Measurements from ENCODE around the gene DNAJB13. TPM values are rescaled to one million over a fixed set of nuclear protein-coding genes. Genes with fewer than 3 reads are reported as not detected.

DNAJB13 gene
- total and polyA plus RNA-seq, 12 donors, result not detected

GRCh38 chr11:73913472-73913871 is 37.4 kb upstream of the DNAJB13 start:
- DNase-seq (no peak), ATAC-seq (no peak)
- peaks cover 0 to 100% (median 50%) of the 10 kb centered on the region in 9 donors for H3K36me3 ChIP-seq

DNA sequence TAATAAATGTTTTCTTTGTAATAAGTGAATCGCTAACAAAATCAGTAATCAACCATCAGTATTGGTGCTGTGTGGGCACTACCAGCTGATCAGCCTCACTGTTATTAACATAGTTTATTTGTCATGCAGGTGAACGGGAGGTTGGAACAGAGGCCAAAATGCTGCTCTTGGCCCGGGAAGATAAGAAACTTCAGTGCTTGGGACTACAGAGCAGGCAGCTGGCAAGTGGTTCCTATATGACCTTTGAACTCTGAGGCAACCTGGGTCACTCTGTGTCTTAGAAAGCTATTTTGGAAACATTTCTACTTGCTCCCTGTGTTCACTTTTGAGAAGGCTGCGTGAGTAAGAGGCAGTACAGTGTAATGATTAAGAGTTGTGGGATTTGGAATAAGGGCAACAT is 36.5 kb upstream of the DNAJB13 start:
- Histone ChIP-seq H3K4me3 (no peak overlapping the region), H3K9me3 (no peaks in the 10 kb centered on the region), H3K36me3 (peaks cover 0 to 100% (median 50%) of the 10 kb centered on the region in 9 donors), H3K27ac (no peak overlapping the region), H3K4me1 (no peaks in the 10 kb centered on the region), H3K27me3 (no peaks in the 10 kb centered on the region)
- 74 to 82% methylated on average over 4 of the region's 4 CpGs for WGBS, 2 donors
- no peak for TF ChIP-seq CTCF (IDR thresholded peaks at IDR 0.05)
- DNase-seq (no peak), ATAC-seq (no peak)
- intact Hi-C loops (cut with DNase I), result no loop called here

More at GRCh38 chr11:73913472-73913871, 37.4 kb upstream of the DNAJB13 start:
- Histone ChIP-seq H3K27me3 (no peaks in the 10 kb centered on the region), H3K27ac (no peak overlapping the region), H3K4me1 (no peaks in the 10 kb centered on the region), H3K9me3 (no peaks in the 10 kb centered on the region), H3K4me3 (no peak overlapping the region)
- intact Hi-C loops (cut with DNase I), result no loop called here
- no peak for TF ChIP-seq CTCF (IDR thresholded peaks at IDR 0.05)

DNA sequence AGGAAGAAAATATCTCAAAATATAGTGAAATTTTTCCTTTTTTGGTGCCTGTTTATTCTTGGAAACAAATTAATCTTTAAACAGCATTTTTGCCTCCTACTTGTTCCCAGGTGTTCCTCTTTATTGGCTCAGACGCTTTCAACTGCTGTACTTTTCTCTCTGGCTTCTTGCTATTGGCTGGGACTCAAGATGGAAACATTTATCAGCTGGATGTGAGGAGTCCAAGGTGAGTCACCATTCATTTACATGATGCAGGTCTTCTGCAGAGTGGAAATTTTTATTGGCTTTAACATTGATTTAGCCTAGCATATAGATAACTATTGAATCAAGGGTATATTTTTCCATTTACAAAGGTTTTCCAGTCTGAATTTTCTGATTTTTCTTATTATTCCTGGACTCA is 34.4 kb upstream of the DNAJB13 start:
- peaks cover 0 to 100% (median 43%) of the 10 kb centered on the region in 9 donors for H3K36me3 ChIP-seq

DNA sequence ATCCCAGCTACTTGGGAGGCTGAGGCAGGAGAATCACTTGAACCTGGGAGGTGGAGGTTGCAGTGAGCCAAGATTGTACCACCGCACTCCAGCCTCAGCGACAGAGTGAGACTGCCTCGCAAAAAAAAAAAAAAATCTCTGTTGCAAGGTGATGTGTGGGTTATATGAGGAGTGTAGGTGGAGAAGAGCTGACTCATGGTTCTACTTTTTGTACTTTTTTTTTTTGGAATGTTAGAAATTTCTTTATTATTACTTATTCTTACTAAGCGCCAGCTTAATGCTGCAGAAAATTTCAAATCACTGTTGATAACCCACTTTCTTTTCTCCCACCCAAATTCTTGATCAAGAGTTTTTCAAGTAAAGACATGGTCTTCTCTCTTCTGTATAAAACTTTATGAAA is 29.6 kb upstream of the DNAJB13 start:
- Histone ChIP-seq H3K36me3 (peaks cover 0 to 100% (median 23%) of the 10 kb centered on the region in 9 donors), H3K9me3 (no peaks in the 10 kb centered on the region), H3K4me1 (no peaks in the 10 kb centered on the region), H3K27me3 (no peaks in the 10 kb centered on the region), H3K4me3 (no peak overlapping the region), H3K27ac (no peak overlapping the region)
- intact Hi-C loops (cut with DNase I), result no loop called here
- WGBS, 2 donors, result 98 to 99% methylated on average over 4 of the region's 4 CpGs
- no peak for TF ChIP-seq CTCF (IDR thresholded peaks at IDR 0.05)
- ATAC-seq (no peak), DNase-seq (no peak)

More for the DNA sequence above, 34.4 kb upstream of the DNAJB13 start:
- no peaks in the 10 kb centered on the region for H3K4me1 ChIP-seq
- no peaks in the 10 kb centered on the region for H3K9me3 ChIP-seq
- no peak overlapping the region for H3K4me3 ChIP-seq
- intact Hi-C loops (cut with DNase I), result no loop called here
- no peak overlapping the region for H3K27ac ChIP-seq
- 88 to 91% methylated on average over 1 of the region's 1 CpG for WGBS, 2 donors
- DNase-seq, result no peak
- TF ChIP-seq CTCF (IDR thresholded peaks at IDR 0.05), result no peak
- no peaks in the 10 kb centered on the region for H3K27me3 ChIP-seq
- no peak for ATAC-seq
